Nephron (organoid): ENCODE results near the gene STRN4.

ENCODE experiments used
- H3K27ac Mint-ChIP-seq, 3 experiments: 2 replicates each; pipeline ENCODE4 v1.8.0; 2020; ENCODE audit warnings: mixed read lengths in 3 of 3, mild to moderate bottlenecking in 2 of 3, moderate library complexity in 1 of 3
- H3K27me3 Mint-ChIP-seq: 2 replicates; pipeline ENCODE4 v1.8.0; 2021; ENCODE audit warnings: low read depth, mild to moderate bottlenecking, moderate library complexity, mixed read lengths
- H3K36me3 Mint-ChIP-seq: 2 replicates; pipeline ENCODE4 v1.8.0; 2020; ENCODE audit warnings: low read depth, mixed read lengths
- H3K4me1 Mint-ChIP-seq: 2 replicates; pipeline ENCODE4 v1.8.0; 2020; ENCODE audit warnings: mixed read lengths
- H3K4me3 Mint-ChIP-seq, 3 experiments: 2 replicates each; pipeline ENCODE4 v1.8.0; 2020; ENCODE audit warnings: mild to moderate bottlenecking in 3 of 3, mixed read lengths in 3 of 3, moderate library complexity in 2 of 3
- H3K9me3 Mint-ChIP-seq: 2 replicates; pipeline ENCODE4 v1.8.0; 2020; ENCODE audit warnings: mixed read lengths
- CTCF ChIP-seq, 3 experiments: fragments of 200-600 bp; sonication (generic); IDR thresholded peaks; one replicate each; pipeline ENCODE4 v1.5.0; 2021; ENCODE audit warnings: antibody characterized with exemption in 3 of 3; ENCODE audit not compliant: unreplicated experiment in 3 of 3

STRN4 gene

GRCh38 chr19:46689358-46689757 is 56.9 kb downstream of the STRN4 start:
- Mint-ChIP-seq H3K9me3 (no peaks in the 10 kb centered on the region), H3K27ac (no peak overlapping the region), H3K36me3 (peaks cover 81% of the 10 kb centered on the region), H3K4me1 (no peaks in the 10 kb centered on the region), H3K27me3 (no peaks in the 10 kb centered on the region), H3K4me3 (no peak overlapping the region)
- no peak for TF ChIP-seq CTCF (IDR thresholded peaks at IDR 0.05; ENCODE audit: unreplicated experiment in 3 of 3)

GRCh38 chr19:46687438-46688145 is 58.7 kb downstream of the STRN4 start:
- Mint-ChIP-seq H3K27ac (no peak overlapping the region), H3K36me3 (peaks cover 75% of the 10 kb centered on the region), H3K4me3 (no peak overlapping the region), H3K4me1 (no peaks in the 10 kb centered on the region), H3K27me3 (no peaks in the 10 kb centered on the region), H3K9me3 (no peaks in the 10 kb centered on the region)
- TF ChIP-seq CTCF (IDR thresholded peaks at IDR 0.05; ENCODE audit: unreplicated experiment in 3 of 3) = no peak

DNA sequence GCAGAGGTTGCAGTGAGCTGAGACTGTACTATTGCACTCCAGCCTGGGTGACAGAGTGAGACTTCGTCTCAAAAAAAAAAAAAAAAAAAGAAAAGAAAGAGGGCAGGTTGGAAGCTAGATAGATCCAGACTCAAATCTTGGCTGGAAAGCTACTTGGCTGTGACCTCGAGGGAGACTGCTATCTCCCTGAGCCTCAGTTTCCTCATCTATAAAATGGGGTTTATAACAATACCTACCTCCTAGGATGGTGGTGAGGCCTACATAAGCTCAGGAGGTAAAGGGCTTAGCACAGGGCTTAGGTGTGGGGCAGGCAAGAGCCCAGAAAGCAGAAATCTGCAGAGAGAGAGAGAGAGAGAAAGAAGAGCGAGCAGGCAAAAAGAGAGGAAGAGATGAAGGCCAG is 61.1 kb downstream of the STRN4 start:
- Mint-ChIP-seq H3K4me3 (no peak overlapping the region), H3K4me1 (no peaks in the 10 kb centered on the region), H3K27ac (no peak overlapping the region), H3K27me3 (no peaks in the 10 kb centered on the region), H3K36me3 (peaks cover 69% of the 10 kb centered on the region), H3K9me3 (no peaks in the 10 kb centered on the region)
- TF ChIP-seq CTCF (IDR thresholded peaks at IDR 0.05; ENCODE audit: unreplicated experiment in 3 of 3) = no peak

DNA sequence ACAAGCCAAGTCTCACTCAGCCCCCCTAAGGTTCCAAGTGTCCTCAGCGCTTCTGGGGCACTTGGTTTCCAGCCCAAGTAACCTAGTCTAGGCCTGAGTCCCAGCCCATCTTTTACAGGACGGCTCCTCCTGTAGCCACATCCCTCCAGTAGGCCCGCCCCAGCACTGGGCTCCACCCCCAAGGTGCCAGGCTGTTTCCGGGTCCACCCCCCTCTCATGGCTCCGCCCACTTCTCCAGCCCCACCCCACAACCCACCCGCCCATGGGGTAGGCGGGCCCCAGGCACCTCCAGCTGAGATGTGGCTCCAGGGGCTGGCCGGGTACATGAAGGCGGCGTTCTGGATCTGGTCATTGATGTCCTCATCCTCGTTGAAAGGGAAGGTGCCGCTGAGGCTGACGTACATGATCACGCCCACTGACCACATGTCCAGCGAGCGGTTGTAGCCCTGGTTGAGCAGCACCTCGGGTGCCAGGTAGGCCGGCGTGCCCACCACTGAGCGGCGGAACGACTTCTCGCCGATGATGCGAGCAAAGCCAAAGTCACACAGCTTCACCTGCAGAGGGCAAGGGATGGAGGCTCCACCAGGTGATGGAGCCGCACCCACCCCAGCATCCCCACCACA is 68.0 kb downstream of the STRN4 start:
- Mint-ChIP-seq H3K4me1 (no peaks in the 10 kb centered on the region), H3K27me3 (no peaks in the 10 kb centered on the region), H3K9me3 (no peaks in the 10 kb centered on the region), H3K4me3 (no peak overlapping the region), H3K27ac (no peak overlapping the region), H3K36me3 (peaks cover 66% of the 10 kb centered on the region)
- no peak for TF ChIP-seq CTCF (IDR thresholded peaks at IDR 0.05; ENCODE audit: unreplicated experiment in 3 of 3)

DNA sequence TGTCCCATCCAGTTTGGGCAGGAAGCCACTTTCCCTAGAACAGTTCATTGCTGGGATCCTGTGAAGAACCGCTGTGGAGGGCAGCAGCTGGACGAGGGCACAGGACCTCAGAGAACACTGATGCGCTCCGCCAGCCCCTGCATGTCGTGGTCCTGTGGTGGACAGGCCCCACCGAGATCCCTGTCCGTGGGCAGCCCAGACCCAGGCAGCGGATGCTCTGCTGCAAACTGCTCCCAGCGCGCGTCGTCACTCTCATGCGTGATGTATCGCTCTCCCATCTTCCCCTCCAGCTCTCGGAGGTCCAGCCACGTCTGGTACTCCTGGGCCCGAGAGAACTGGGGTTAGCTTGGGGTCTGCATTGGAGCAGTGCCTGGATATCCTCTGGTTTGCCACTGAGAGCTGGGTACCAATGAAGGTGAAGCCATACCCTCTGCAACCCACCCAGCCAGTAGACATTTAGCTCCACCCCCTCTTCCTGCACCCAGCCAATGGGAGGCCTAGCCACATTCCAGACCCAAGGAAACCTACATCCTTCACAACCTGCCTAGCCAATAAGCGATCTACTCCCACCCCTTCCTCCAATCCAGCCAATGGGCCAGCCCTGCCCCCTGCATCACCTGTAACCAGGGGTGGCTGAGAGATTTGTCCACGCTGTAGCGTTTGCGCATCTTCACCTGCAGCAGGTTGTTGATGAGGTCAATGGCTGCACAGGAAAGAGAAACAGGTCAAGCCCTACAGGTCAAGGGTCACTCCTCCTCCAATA is 71.7 kb downstream of the STRN4 start:
- Mint-ChIP-seq H3K4me3 (no peak overlapping the region), H3K36me3 (peaks cover 55% of the 10 kb centered on the region), H3K9me3 (no peaks in the 10 kb centered on the region), H3K27ac (no peak overlapping the region), H3K4me1 (no peaks in the 10 kb centered on the region), H3K27me3 (no peaks in the 10 kb centered on the region)
- TF ChIP-seq CTCF (IDR thresholded peaks at IDR 0.05; ENCODE audit: unreplicated experiment in 3 of 3) = no peak
